Skeletal muscle tissue (tissue), 4 donors: ENCODE data around the gene KRTAP9-8. TPM values are rescaled to one million over a fixed set of nuclear protein-coding genes. Genes with fewer than 3 reads are reported as not detected.
"Not testable (repeated sequence)": the region's sequence is repeated elsewhere in the genome, so short reads cannot be mapped to it uniquely, and the experiment has no call there.

Source experiments
- H3K27ac ChIP-seq: one replicate; pipeline ENCODE4 v1.7.0; 2013; ENCODE audit warnings: mild to moderate bottlenecking, low read depth, low read length, inconsistent platforms
- H3K27me3 ChIP-seq, 3 donors: one replicate each; pipeline ENCODE4 v1.7.0; 2013; ENCODE audit warnings: low read length in 3 of 3; ENCODE audit not compliant: control insufficient read depth in 3 of 3, insufficient read depth in 3 of 3
- H3K36me3 ChIP-seq, 3 donors: one replicate each; pipeline ENCODE4 v1.7.0; 2013; ENCODE audit warnings: low read length in 3 of 3; ENCODE audit not compliant: control insufficient read depth in 3 of 3, insufficient read depth in 3 of 3
- H3K4me1 ChIP-seq, 3 donors: one replicate each; pipeline ENCODE4 v1.7.0; 2013; ENCODE audit warnings: low read length in 3 of 3, mild to moderate bottlenecking in 3 of 3; ENCODE audit not compliant: control insufficient read depth in 3 of 3, insufficient read depth in 3 of 3
- H3K4me3 ChIP-seq, 3 donors: one replicate each; pipeline ENCODE4 v1.7.0; 2013; ENCODE audit warnings: low read length in 3 of 3
- H3K9ac ChIP-seq, 3 donors: one replicate each; pipeline ENCODE4 v1.7.0; 2013; ENCODE audit warnings: low read length in 3 of 3, mild to moderate bottlenecking in 3 of 3, moderate library complexity in 2 of 3, low read depth in 1 of 3
- H3K9me3 ChIP-seq, 3 donors: one replicate each; pipeline ENCODE4 v1.7.0; 2013; ENCODE audit warnings: low read length in 3 of 3; ENCODE audit not compliant: control insufficient read depth in 3 of 3
- total RNA-seq: library from RNA; depleted of rRNA; stranded (reverse); fragments of >200 nt; gene quantifications from one replicate; pipeline ENCODE4 v1.2.3, GENCODE V29; 2014
- donor health status: Osteomylitis.

KRTAP9-8 gene, protein sequence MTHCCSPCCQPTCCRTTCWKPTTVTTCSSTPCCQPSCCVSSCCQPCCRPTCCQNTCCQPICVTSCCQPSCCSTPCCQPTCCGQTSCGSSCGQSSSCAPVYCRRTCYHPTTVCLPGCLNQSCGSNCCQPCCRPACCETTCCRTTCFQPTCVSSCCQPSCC
- total RNA-seq, result not detected

DNA sequence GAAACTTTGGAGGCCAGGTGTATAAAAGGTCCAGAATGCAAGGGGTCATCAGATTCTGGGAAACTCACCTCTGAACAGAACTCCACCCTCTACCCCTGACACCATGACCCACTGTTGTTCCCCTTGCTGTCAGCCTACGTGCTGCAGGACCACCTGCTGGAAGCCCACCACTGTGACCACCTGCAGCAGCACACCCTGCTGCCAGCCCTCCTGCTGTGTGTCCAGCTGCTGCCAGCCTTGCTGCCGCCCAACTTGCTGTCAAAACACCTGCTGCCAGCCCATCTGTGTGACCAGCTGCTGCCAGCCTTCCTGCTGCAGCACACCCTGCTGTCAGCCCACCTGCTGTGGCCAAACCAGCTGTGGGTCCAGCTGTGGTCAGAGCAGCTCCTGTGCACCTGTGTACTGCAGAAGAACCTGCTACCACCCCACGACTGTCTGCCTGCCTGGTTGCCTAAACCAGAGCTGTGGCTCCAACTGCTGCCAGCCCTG lies at the start of gene KRTAP9-8:
Gene KRTAP9-8, plus strand, starts transcription at position 51 of the 489 bp plus-strand sequence. Its CDS starts 53 bp downstream, at position 104.
- H3K4me3 ChIP-seq, H3K27me3 ChIP-seq: not testable (repeated sequence)

GRCh38 chr17:41189837-41190318 lies 47.9 kb upstream of the KRTAP9-8 start, which contains the start of gene KRTAP9-1:
Gene KRTAP9-1, plus strand, starts transcription at chr17:41189887. Its CDS starts 0 bp downstream, at chr17:41189887.
- not testable (repeated sequence) for H3K4me1 ChIP-seq, H3K36me3 ChIP-seq, H3K27ac ChIP-seq, H3K9me3 ChIP-seq, H3K4me3 ChIP-seq, H3K9ac ChIP-seq
- peaks cover 3 to 11% (median 10%) of the 10 kb centered on the region in 3 donors for H3K27me3 ChIP-seq

More for the DNA sequence above, at the start of gene KRTAP9-8:
- not testable (repeated sequence) for H3K36me3 ChIP-seq, H3K27ac ChIP-seq, H3K9ac ChIP-seq, H3K9me3 ChIP-seq, H3K4me1 ChIP-seq

- Histone ChIP-seq H3K4me3 (no peak overlapping the region), H3K4me1 (no peaks in the 10 kb centered on the region), H3K27me3 (peaks cover 3 to 11% (median 10%) of the 10 kb centered on the region in 3 donors), H3K9ac (no peak overlapping the region), H3K27ac (no peak overlapping the region), H3K9me3 (no peaks in the 10 kb centered on the region), H3K36me3 (no peaks in the 10 kb centered on the region)
Measured at GRCh38 chr17:41190328-41190727, 47.5 kb upstream of the KRTAP9-8 start.

DNA sequence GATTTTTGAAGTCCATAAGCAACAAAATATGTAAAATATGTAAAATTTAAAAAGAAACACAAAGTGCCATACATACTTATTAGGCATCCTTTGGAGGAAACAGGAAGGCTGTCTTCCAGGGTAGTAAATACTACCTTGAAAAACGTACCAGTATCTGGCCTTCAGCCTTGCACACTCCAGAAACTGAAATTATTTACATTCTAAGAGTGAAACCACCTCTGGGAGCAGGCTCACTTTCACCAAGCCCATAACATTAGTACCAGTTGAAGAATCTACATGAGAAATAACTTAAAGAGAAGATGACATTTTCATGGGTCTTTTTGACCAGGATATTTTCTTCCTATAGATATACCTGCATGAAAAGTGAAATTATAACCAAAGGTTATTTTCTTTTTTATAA lies 41.7 kb upstream of the KRTAP9-8 start:
- Histone ChIP-seq H3K4me3 (no peak overlapping the region), H3K4me1 (no peaks in the 10 kb centered on the region), H3K9me3 (no peaks in the 10 kb centered on the region), H3K27me3 (no peaks in the 10 kb centered on the region), H3K27ac (no peak overlapping the region), H3K36me3 (no peaks in the 10 kb centered on the region), H3K9ac (no peak overlapping the region)

- H3K4me1 ChIP-seq, result no peaks in the 10 kb centered on the region
- H3K27ac ChIP-seq, result no peak overlapping the region
- no peak overlapping the region for H3K9ac ChIP-seq
- no peaks in the 10 kb centered on the region for H3K36me3 ChIP-seq
- H3K9me3 ChIP-seq, result no peaks in the 10 kb centered on the region
- H3K4me3 ChIP-seq, result no peak overlapping the region
- H3K27me3 ChIP-seq, result no peaks in the 10 kb centered on the region
Measured at GRCh38 chr17:41199421-41200078, 38.2 kb upstream of the KRTAP9-8 start.

- Histone ChIP-seq H3K9me3 (no peaks in the 10 kb centered on the region), H3K4me1 (no peaks in the 10 kb centered on the region), H3K27ac (no peak overlapping the region), H3K9ac (no peak overlapping the region), H3K27me3 (peaks cover 3 to 16% (median 14%) of the 10 kb centered on the region in 3 donors), H3K36me3 (no peaks in the 10 kb centered on the region), H3K4me3 (no peak overlapping the region)
Measured at GRCh38 chr17:41211845-41212466, 25.8 kb upstream of the KRTAP9-8 start.

DNA sequence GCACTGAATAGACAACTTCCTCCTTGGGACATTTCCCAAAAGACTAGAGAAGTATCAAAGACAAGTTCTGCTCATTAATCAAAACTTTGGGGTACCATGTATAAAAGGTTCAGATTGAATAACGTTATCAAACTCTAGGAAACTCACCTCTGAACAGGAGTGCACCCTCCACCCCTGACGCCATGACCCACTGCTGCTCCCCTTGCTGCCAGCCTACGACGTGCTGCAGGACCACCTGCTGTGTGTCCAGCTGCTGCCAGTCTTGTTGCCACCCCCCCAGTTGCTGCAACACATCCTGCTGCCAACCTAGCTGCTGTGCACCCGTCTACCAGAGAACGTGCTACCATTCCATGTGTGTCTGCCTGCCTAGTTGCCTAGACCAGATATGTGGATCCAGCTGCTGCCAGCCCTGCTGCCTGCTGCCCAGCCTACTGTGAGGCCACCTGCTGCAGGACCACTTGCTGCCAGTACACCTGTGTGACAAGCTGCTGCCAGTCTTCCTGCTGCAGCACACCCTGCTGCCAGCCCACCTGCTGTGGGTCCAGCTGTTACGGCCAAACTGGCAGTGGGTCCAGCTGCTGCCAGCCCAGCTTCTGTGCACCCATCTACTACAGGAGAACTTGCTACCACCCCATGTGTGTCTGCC lies 25.2 kb upstream of the KRTAP9-8 start:
- Histone ChIP-seq H3K4me3 (no peak overlapping the region), H3K27me3 (peaks cover 3 to 16% (median 14%) of the 10 kb centered on the region in 3 donors), H3K4me1 (no peaks in the 10 kb centered on the region), H3K36me3 (no peaks in the 10 kb centered on the region), H3K9ac (no peak overlapping the region), H3K27ac (no peak overlapping the region), H3K9me3 (no peaks in the 10 kb centered on the region)

- Histone ChIP-seq H3K9me3 (no peaks in the 10 kb centered on the region), H3K36me3 (no peaks in the 10 kb centered on the region), H3K4me1 (no peaks in the 10 kb centered on the region), H3K9ac (no peak overlapping the region), H3K27me3 (peaks cover 0 to 16% (median 14%) of the 10 kb centered on the region in 3 donors), H3K4me3 (no peak overlapping the region), H3K27ac (no peak overlapping the region)
Measured at GRCh38 chr17:41215681-41216080, 22.1 kb upstream of the KRTAP9-8 start.

GRCh38 chr17:41223821-41224220 lies 14.0 kb upstream of the KRTAP9-8 start:
- Histone ChIP-seq H3K27me3 (peaks cover 0 to 6% (median 0%) of the 10 kb centered on the region in 3 donors), H3K36me3 (no peaks in the 10 kb centered on the region), H3K9me3 (no peaks in the 10 kb centered on the region), H3K27ac (no peak overlapping the region), H3K4me3 (no peak overlapping the region), H3K4me1 (no peaks in the 10 kb centered on the region), H3K9ac (no peak overlapping the region)
